NCI-H2227 (cell line): Measurements from ENCODE around the gene DLX3.

Experiments used
- DNase-seq: peaks from one replicate; lab custom pipeline; 2025; ENCODE audit not compliant: unreplicated experiment; lab: John Stamatoyannopoulos, UW

The DLX3 gene

GRCh38 chr17:49959183-49959935, 35.7 kb downstream of the DLX3 start:
- DNase-seq: no peak

GRCh38 chr17:49958723-49959122, 36.3 kb downstream of the DLX3 start:
- no peak for DNase-seq

- DNase-seq: no peak
Observed at GRCh38 chr17:49957350-49957749, 37.7 kb downstream of the DLX3 start.

- DNase-seq: no peak
Observed at GRCh38 chr17:49956780-49957179, 38.2 kb downstream of the DLX3 start.

GRCh38 chr17:49955157-49955556, 39.9 kb downstream of the DLX3 start:
- DNase-seq: no peak

GRCh38 chr17:49952912-49953497, 42.0 kb downstream of the DLX3 start:
- DNase-seq: no peak

- peak; percentile 89 for DNase-seq
Observed at GRCh38 chr17:49952209-49952911, 42.7 kb downstream of the DLX3 start.

- no peak for DNase-seq
Observed at GRCh38 chr17:49951362-49952082, 43.5 kb downstream of the DLX3 start.

GRCh38 chr17:49949634-49950033, 45.4 kb downstream of the DLX3 start:
- DNase-seq: no peak

- DNase-seq: no peak
Observed at GRCh38 chr17:49946964-49947584, 48.0 kb downstream of the DLX3 start.

GRCh38 chr17:49946208-49946607, 48.8 kb downstream of the DLX3 start:
- DNase-seq: no peak

- peak; percentile 85 for DNase-seq
Observed at GRCh38 chr17:49944273-49944870, 50.7 kb downstream of the DLX3 start.

- DNase-seq: no peak
Observed at GRCh38 chr17:49942947-49943346, 52.1 kb downstream of the DLX3 start.

- no peak for DNase-seq
Observed at GRCh38 chr17:49941427-49941826, 53.6 kb downstream of the DLX3 start.
